ENCODE data around the gene WDR48.

Gene WDR48

DNA sequence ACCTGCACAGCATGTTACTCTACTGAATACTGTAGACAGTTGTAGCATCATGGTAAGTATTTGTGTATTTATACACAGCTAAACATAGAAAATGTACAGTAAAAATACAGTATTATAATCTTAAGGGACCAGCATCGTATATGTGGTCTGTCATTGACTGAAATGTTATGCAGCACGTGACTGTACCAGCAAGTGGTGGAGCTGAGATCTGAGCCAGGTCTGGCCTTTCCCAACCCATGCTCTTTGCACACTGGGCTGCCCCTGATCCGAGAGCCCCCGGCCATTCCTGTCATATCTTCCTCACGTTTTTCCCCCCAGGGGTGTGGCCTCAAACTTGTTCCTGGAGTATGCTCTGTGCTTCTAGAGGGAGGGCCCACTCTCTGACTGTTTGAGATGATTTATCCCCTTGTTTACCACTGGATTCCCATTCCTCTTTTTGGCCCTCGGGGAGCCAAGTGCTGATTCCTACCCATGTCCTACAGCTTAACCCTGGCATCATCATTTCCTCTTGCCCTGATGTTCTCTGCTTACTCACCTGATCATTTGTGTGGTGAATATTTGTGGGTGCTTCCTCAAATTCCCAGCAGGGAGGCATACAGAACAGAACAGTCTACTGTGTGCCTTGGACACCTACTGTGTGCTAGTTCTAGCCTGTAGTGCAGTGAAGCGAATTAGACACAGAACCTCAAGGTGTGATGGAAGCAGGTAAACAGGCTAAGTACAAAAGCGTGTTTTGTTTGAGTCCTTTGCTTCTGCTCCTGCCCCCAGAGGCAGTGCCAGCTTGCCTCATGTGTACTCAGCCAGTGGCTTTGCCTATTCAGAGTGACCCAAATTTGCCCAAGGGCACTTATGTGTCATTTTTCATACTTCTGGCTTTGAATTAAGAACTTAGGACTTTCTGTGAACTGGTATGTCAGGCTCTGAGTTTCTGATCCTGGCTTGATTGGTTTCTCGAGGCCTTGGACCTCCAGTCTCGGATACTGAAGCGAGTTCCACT, 80.6 kb downstream of the WDR48 start:
- Histone ChIP-seq H3K27me3 (ENCODE audit: control insufficient read depth in 1 of 2, insufficient read depth in 2 of 2, low read length in 2 of 2) (no peaks in the 10 kb centered on the region), H3K36me3 (ENCODE audit: control insufficient read depth in 2 of 2, insufficient read depth in 2 of 2, low read length in 2 of 2) (peaks cover 0 to 2% of the 10 kb centered on the region in 2 donors), H3K9ac (ENCODE audit: low read length in 2 of 2) (no peak overlapping the region), H3K27ac (ENCODE audit: low read length) (no peak overlapping the region), H3K4me1 (ENCODE audit: control insufficient read depth, insufficient read depth, low read length) (no peaks in the 10 kb centered on the region), H3K9me3 (ENCODE audit: control insufficient read depth in 2 of 2, low read length in 2 of 2) (no peaks in the 10 kb centered on the region), H3K4me3 (ENCODE audit: low read length in 2 of 2) (no peak overlapping the region)

DNA sequence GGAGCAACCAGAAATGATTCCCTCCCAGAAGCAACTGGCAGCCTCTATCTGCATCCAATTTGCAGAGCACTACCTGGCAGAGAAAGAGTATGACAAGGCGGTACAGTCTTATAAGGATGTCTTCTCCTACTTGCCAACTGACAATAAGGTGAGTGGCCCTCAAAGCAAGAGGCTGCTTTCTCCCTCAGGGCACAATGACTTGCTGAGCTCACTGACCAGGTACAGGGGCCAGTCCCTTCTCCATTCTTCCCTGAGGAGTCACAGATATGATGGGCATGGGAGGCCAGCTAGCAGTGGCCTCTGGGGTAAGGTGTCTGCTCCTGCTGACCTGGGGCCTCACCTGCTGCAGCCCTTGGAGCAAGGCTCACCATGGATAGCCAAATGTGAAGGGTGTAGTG, 81.3 kb downstream of the WDR48 start:
- Histone ChIP-seq H3K4me3 (ENCODE audit: low read length in 2 of 2) (no peak overlapping the region), H3K36me3 (ENCODE audit: control insufficient read depth in 2 of 2, insufficient read depth in 2 of 2, low read length in 2 of 2) (peaks cover 0 to 4% of the 10 kb centered on the region in 2 donors), H3K9me3 (ENCODE audit: control insufficient read depth in 2 of 2, low read length in 2 of 2) (no peaks in the 10 kb centered on the region), H3K4me1 (ENCODE audit: control insufficient read depth, insufficient read depth, low read length) (no peaks in the 10 kb centered on the region), H3K27me3 (ENCODE audit: control insufficient read depth in 1 of 2, insufficient read depth in 2 of 2, low read length in 2 of 2) (no peaks in the 10 kb centered on the region), H3K27ac (ENCODE audit: low read length) (no peak overlapping the region), H3K9ac (ENCODE audit: low read length in 2 of 2) (no peak overlapping the region)

DNA sequence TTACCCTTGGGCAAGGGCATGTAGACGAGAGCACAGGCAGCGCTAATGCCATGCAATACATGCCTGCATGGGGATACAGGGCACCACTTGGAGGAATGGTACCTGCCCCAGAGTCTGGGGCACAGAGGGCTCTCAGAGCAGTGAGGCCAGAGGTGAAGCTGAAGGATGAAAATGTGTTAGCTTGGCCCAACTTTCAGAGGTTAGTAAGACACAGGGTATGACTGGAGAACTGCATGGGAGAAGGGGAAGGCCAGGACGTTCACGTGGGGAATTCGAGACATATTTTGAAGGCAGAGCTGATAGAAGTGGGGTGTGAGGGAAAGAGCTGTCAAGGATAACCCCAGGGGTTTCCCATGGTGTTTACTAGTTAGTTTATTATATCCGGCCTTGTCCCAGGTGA, 82.0 kb downstream of the WDR48 start:
- H3K27me3 ChIP-seq (ENCODE audit: control insufficient read depth in 1 of 2, insufficient read depth in 2 of 2, low read length in 2 of 2), result no peaks in the 10 kb centered on the region
- no peak overlapping the region for H3K9ac ChIP-seq (ENCODE audit: low read length in 2 of 2)
- H3K9me3 ChIP-seq (ENCODE audit: control insufficient read depth in 2 of 2, low read length in 2 of 2), result no peaks in the 10 kb centered on the region
- H3K4me3 ChIP-seq (ENCODE audit: low read length in 2 of 2), result no peak overlapping the region
- H3K36me3 ChIP-seq (ENCODE audit: control insufficient read depth in 2 of 2, insufficient read depth in 2 of 2, low read length in 2 of 2), result peaks cover 0 to 4% of the 10 kb centered on the region in 2 donors
- H3K4me1 ChIP-seq (ENCODE audit: control insufficient read depth, insufficient read depth, low read length), result peaks cover under 1% of the 10 kb centered on the region
- no peak overlapping the region for H3K27ac ChIP-seq (ENCODE audit: low read length)

DNA sequence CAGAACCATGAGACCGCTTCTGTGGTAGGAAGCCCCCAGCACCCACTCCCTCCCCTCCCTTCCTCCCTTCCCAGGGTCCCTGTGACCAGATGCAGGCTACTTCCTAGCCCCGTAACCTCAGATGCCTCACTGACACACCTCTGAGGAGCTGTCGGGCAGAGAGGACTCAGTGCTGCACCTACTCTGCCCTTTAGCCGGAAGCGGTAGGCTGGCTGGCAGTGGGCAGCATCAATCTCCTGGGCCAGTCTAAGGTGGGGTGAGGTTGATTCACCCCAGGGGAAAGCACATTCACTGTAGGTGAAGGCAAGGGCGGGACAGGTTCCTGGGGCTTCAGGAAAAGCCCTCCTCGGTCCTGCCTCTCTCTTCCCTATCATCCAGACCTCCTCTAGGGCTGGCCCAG, 82.5 kb downstream of the WDR48 start:
- Histone ChIP-seq H3K4me3 (ENCODE audit: low read length in 2 of 2) (no peak overlapping the region), H3K9me3 (ENCODE audit: control insufficient read depth in 2 of 2, low read length in 2 of 2) (no peaks in the 10 kb centered on the region), H3K36me3 (ENCODE audit: control insufficient read depth in 2 of 2, insufficient read depth in 2 of 2, low read length in 2 of 2) (peaks cover 0 to 4% of the 10 kb centered on the region in 2 donors), H3K4me1 (ENCODE audit: control insufficient read depth, insufficient read depth, low read length) (peaks cover 4% of the 10 kb centered on the region), H3K9ac (ENCODE audit: low read length in 2 of 2) (no peak overlapping the region), H3K27ac (ENCODE audit: low read length) (no peak overlapping the region), H3K27me3 (ENCODE audit: control insufficient read depth in 1 of 2, insufficient read depth in 2 of 2, low read length in 2 of 2) (no peaks in the 10 kb centered on the region)

DNA sequence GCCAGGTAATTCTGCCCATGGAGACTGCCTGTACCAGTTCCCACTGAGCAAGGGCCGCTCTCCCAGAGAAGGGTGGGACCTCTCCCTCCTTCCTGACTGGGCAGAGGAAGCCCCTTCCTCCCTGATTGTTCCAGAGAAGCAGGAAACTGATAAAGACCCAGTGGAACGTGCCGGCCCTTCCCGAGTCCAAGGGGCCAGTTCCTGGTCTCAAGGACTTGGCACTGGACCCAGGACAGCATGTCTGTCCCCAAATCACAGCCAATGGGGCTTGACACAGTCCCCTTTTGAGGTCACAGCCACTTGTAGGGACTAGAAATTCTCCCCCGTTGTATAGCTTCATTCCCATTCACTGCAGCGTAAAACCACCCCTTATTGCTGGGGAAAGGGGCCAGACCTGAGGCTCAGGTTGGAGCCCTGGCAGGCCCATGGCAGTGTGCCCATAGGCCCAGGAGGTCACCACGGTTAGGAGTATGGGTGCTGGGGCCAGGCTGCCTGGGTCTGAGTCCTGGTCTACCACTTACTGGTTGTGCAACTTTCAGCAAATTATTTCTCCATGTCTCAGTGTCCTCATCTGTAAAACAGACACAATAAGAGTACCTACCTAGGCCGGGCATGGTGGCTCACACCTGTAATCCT, 83.5 kb downstream of the WDR48 start:
- no peaks in the 10 kb centered on the region for H3K27me3 ChIP-seq (ENCODE audit: control insufficient read depth in 1 of 2, insufficient read depth in 2 of 2, low read length in 2 of 2)
- no peak overlapping the region for H3K4me3 ChIP-seq (ENCODE audit: low read length in 2 of 2)
- H3K27ac ChIP-seq (ENCODE audit: low read length), result no peak overlapping the region
- H3K9me3 ChIP-seq (ENCODE audit: control insufficient read depth in 2 of 2, low read length in 2 of 2), result no peaks in the 10 kb centered on the region
- H3K9ac ChIP-seq (ENCODE audit: low read length in 2 of 2), result no peak overlapping the region
- peaks cover 5% of the 10 kb centered on the region for H3K4me1 ChIP-seq (ENCODE audit: control insufficient read depth, insufficient read depth, low read length)
- peaks cover 4% of the 10 kb centered on the region in 2 donors for H3K36me3 ChIP-seq (ENCODE audit: control insufficient read depth in 2 of 2, insufficient read depth in 2 of 2, low read length in 2 of 2)

DNA sequence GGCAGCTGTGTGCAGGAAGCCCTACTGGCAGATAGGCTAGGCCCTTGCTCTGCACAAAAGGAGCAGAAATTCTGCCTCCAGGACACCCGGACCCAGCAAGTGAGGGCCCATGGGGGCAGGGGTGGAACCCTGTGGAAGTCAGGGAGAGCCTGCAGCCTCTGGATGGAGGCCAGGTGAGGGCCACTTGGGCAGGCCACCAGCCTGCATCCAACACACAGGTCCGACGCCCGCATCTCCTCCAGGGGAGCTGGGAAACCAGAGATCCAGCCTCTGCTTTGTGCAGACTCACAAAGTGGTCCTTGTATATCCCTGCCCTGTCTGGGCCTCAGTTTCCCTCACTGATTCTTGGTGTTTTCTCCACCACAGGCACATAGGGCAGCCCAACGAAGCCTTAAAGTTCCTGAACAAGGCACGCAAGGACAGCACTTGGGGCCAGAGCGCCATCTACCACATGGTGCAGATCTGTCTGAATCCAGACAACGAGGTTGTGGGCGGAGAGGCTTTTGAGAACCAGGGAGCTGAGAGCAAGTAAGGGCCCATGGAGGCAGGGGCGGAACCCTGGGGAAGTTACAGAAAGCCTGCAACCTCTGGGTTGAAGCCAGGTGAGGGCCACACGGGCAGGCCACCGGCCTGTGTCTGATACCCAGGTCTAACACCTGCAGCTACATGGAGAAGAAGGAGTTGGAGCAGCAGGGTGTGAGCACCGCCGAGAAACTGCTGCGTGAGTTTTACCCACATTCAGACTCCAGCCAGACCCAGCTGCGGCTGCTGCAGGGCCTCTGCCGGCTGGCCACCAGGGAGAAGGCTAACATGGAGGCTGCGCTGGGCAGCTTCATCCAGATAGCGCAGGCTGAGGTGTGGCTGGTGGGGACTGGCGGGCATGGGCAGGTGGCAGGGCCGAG, 85.0 kb downstream of the WDR48 start:
- Histone ChIP-seq H3K27ac (ENCODE audit: low read length) (no peak overlapping the region), H3K9ac (ENCODE audit: low read length in 2 of 2) (no peak overlapping the region), H3K27me3 (ENCODE audit: control insufficient read depth in 1 of 2, insufficient read depth in 2 of 2, low read length in 2 of 2) (no peaks in the 10 kb centered on the region), H3K4me3 (ENCODE audit: low read length in 2 of 2) (no peak overlapping the region), H3K36me3 (ENCODE audit: control insufficient read depth in 2 of 2, insufficient read depth in 2 of 2, low read length in 2 of 2) (peaks cover 10 to 19% of the 10 kb centered on the region in 2 donors), H3K9me3 (ENCODE audit: control insufficient read depth in 2 of 2, low read length in 2 of 2) (no peaks in the 10 kb centered on the region), H3K4me1 (ENCODE audit: control insufficient read depth, insufficient read depth, low read length) (peaks cover 19% of the 10 kb centered on the region)

DNA sequence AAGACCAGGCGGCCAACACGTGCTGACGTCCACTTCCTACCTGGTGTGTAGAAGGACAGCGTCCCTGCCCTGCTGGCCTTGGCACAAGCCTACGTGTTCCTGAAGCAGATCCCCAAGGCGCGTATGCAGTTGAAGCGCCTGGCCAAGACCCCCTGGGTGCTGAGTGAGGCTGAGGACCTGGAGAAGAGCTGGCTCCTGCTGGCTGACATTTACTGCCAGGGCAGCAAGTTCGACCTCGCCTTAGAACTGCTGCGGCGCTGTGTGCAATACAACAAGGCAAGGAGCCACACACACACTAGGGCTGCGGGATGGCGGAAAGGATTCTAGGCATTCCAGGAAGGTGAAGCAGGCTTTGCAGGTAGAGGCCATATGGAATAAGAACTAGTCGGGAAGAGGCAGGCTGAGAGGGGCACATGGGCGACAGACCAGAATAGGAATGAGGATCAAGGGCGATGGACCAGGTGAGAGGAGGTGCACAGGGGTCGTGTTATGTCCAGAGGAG, 85.7 kb downstream of the WDR48 start:
- H3K36me3 ChIP-seq (ENCODE audit: control insufficient read depth in 2 of 2, insufficient read depth in 2 of 2, low read length in 2 of 2), result peaks cover 14 to 26% of the 10 kb centered on the region in 2 donors
- no peak overlapping the region for H3K4me3 ChIP-seq (ENCODE audit: low read length in 2 of 2)

DNA sequence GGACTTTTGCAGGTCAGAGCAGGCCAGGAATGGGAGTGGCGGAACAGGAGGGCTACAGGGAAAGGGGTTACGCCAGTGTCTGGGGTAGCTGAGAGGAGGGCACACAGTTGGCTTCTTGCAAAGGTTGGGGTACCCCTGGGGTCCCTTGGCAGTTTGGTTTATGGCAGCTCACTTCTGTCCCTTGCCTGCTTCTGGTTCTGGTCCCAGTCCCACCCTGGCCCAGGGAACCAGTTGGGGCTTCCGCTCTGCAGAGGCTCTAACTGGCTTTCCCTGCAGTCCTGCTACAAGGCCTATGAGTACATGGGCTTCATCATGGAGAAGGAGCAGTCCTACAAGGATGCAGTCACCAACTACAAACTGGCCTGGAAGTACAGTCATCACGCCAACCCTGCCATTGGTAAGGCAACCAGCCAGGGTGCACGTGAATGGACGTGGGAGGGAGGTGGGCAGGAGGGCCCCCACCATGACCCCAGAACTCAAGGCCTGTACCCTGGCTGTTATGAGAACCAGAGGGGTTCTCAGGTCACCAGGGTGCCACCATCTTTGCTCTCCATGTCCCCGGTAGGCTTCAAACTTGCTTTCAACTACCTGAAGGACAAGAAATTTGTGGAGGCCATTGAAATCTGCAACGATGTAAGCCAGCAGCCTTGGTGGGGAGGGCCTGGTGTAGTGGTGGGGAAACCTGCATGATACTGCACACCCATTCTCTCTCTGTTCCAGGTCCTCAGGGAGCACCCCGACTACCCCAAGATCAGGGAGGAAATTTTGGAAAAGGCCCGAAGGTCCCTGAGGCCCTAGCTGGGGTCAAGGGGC, 86.4 kb downstream of the WDR48 start:
- Histone ChIP-seq H3K4me3 (ENCODE audit: low read length in 2 of 2) (no peak overlapping the region), H3K36me3 (ENCODE audit: control insufficient read depth in 2 of 2, insufficient read depth in 2 of 2, low read length in 2 of 2) (peaks cover 21 to 33% of the 10 kb centered on the region in 2 donors), H3K27me3 (ENCODE audit: control insufficient read depth in 1 of 2, insufficient read depth in 2 of 2, low read length in 2 of 2) (no peaks in the 10 kb centered on the region), H3K9ac (ENCODE audit: low read length in 2 of 2) (no peak overlapping the region), H3K4me1 (ENCODE audit: control insufficient read depth, insufficient read depth, low read length) (peaks cover 26% of the 10 kb centered on the region), H3K27ac (ENCODE audit: low read length) (peak overlapping the region; percentile 18), H3K9me3 (ENCODE audit: control insufficient read depth in 2 of 2, low read length in 2 of 2) (no peaks in the 10 kb centered on the region)

More for the DNA sequence above, 85.7 kb downstream of the WDR48 start:
- no peak overlapping the region for H3K27ac ChIP-seq (ENCODE audit: low read length)
- no peak overlapping the region for H3K9ac ChIP-seq (ENCODE audit: low read length in 2 of 2)
- no peaks in the 10 kb centered on the region for H3K27me3 ChIP-seq (ENCODE audit: control insufficient read depth in 1 of 2, insufficient read depth in 2 of 2, low read length in 2 of 2)
- peaks cover 26% of the 10 kb centered on the region for H3K4me1 ChIP-seq (ENCODE audit: control insufficient read depth, insufficient read depth, low read length)
- H3K9me3 ChIP-seq (ENCODE audit: control insufficient read depth in 2 of 2, low read length in 2 of 2), result no peaks in the 10 kb centered on the region

DNA sequence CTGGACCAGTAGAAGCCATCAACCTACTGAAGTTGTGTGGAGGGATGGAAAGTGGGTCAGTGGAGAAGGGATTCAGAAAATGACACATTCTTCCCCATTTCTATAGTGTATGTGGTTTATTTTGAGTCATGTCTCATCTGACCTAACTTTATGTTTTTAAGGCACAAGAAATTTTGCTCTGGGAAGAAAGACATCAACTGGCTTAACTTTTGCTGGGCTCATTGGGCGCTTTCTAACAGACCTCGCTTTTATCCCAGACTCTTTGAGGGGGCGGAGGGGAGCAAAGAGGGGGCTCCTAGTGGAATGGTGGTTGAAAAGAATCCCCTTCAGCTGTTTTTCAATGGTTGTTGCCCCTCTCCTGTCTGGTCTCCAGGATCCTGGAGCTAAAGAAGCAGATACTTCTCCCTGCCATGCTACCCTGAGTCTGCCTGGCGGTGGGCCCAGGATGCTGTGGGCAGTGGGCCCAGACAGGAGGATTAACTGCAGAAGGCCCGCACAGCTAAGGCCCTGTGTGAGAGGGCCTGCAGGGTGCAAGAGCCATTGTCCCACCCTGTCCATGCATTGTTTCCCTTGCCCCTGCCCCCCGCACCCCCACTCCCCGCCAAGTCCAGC, 87.1 kb downstream of the WDR48 start:
- no peak overlapping the region for H3K4me3 ChIP-seq (ENCODE audit: low read length in 2 of 2)
- peaks cover 26% of the 10 kb centered on the region for H3K4me1 ChIP-seq (ENCODE audit: control insufficient read depth, insufficient read depth, low read length)
- H3K27ac ChIP-seq (ENCODE audit: low read length), result peak overlapping the region; percentile 18

More for the DNA sequence above, 87.1 kb downstream of the WDR48 start:
- peaks cover 28 to 40% of the 10 kb centered on the region in 2 donors for H3K36me3 ChIP-seq (ENCODE audit: control insufficient read depth in 2 of 2, insufficient read depth in 2 of 2, low read length in 2 of 2)
- H3K9me3 ChIP-seq (ENCODE audit: control insufficient read depth in 2 of 2, low read length in 2 of 2), result no peaks in the 10 kb centered on the region
- H3K9ac ChIP-seq (ENCODE audit: low read length in 2 of 2), result no peak overlapping the region
- H3K27me3 ChIP-seq (ENCODE audit: control insufficient read depth in 1 of 2, insufficient read depth in 2 of 2, low read length in 2 of 2), result no peaks in the 10 kb centered on the region

All from stomach smooth muscle (tissue), 2 donors.